HFF-Myc (cell line): ENCODE measurements around the gene SNX7.
A peak's percentile ranks its signal among the peaks of the same experiment; 100 is the strongest.

Experiments
- DNase-seq: peaks from one replicate; pipeline ENCODE4 v3.0.0-alpha.2; 2011; ENCODE audit warnings: low read depth; ENCODE audit errors: extremely low read depth
- H3K4me3 ChIP-seq: replicated peaks from 2 replicates; pipeline ENCODE4 v1.5.1; 2011; ENCODE audit warnings: low read depth, mild to moderate bottlenecking, control low read depth, low read length
- TF ChIP-seq, protein P1 (sequence below): IDR thresholded peaks from 2 replicates; pipeline ENCODE4 v1.5.1; 2012; ENCODE audit warnings: mild to moderate bottlenecking, low read depth, low read length, control low read depth; ENCODE audit errors: missing control alignments

SNX7 gene

DNA sequence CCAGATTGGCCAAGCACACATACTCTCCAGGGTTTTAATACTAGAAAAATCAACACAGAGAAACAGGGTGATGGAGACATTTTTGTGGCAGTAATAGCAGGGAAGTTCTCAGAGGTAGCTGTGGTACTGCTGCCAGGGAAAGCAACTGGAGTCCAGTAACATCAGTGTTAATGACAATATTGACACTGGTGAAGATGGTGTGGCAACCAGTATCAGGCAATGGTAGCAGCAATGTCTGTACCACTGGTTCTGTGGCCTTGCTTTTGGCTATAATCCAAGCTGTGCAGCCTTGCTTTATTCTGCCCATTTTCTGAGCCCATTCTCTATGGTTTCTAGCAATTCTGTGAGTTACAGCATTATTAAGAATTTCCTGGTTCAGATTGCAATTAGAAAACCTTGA, 1.6 kb upstream of the SNX7 start:
- DNase-seq: no peak
- TF ChIP-seq, protein P1, sequence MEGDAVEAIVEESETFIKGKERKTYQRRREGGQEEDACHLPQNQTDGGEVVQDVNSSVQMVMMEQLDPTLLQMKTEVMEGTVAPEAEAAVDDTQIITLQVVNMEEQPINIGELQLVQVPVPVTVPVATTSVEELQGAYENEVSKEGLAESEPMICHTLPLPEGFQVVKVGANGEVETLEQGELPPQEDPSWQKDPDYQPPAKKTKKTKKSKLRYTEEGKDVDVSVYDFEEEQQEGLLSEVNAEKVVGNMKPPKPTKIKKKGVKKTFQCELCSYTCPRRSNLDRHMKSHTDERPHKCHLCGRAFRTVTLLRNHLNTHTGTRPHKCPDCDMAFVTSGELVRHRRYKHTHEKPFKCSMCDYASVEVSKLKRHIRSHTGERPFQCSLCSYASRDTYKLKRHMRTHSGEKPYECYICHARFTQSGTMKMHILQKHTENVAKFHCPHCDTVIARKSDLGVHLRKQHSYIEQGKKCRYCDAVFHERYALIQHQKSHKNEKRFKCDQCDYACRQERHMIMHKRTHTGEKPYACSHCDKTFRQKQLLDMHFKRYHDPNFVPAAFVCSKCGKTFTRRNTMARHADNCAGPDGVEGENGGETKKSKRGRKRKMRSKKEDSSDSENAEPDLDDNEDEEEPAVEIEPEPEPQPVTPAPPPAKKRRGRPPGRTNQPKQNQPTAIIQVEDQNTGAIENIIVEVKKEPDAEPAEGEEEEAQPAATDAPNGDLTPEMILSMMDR: no peak
- no peak overlapping the region for H3K4me3 ChIP-seq

DNA sequence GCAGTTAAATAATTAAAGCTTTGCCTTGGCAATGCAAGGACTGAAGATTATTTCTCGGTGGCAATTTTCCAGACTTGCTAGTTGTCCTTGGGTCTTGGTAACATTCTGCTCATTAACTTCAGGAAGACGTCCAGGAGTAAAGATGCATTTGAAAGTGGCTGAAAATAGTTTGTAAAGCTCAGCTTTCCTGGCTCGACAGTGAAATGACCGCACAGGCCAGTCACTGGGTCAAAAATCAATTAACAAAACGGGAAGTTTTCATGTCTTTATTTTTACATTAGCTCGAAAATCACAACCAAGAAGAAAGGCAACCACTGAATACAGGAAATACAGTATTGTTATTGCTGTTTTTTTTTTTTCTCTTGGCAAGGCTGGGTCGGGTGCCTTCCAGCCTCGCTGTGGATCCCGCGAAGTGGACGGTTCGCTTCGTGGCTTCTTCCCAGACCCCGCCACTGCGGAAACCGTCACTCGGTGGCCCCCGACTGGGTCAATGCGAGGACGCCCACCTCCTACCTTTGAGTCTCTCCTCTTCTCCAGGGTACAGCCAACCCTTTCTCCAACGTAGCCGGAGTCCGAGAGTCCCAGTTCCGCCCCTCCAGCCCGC, 479 bp upstream of the SNX7 start:
- TF ChIP-seq, protein P1: no peak
- H3K4me3 ChIP-seq: peak overlapping the region; percentile 68
- DNase-seq: no peak

DNA sequence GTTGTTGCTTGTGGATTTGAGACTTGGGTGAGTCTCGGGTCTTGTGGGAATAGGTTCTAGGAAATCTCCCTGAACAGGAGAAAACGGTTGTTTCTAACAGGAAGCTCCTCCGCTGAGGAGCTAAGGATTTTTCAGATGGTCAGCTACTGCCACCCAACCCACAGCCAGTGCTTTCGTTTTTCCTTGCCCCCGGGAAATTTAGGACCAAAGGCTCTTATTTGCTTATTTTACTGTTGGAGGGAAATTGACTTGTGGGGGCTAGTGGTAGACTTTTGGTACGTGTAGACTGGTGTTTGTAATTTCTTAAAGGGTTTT, 792 bp downstream of the SNX7 start:
- TF ChIP-seq, protein P1: no peak
- H3K4me3 ChIP-seq: peak overlapping the region; percentile 68
- no peak for DNase-seq

DNA sequence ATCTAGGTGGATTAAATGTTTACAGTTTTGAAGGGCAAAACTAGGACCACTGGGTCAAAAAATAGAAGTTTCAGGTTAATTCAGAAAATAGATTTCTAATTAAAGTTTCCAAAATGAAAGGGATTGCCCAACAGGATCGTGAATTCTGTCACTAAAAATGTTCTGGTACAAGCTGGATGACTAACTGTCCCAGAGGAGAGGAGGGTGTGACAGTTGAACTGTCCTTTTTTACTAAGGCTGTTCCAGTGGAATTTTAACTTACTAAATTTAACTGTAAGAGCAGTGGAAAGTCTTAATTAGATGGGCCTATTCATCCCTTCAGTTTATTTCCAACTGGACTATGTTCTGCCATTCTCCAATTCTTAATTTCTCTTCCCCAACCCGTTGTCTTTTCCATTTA, 7.2 kb downstream of the SNX7 start:
- TF ChIP-seq, protein P1: no peak

DNA sequence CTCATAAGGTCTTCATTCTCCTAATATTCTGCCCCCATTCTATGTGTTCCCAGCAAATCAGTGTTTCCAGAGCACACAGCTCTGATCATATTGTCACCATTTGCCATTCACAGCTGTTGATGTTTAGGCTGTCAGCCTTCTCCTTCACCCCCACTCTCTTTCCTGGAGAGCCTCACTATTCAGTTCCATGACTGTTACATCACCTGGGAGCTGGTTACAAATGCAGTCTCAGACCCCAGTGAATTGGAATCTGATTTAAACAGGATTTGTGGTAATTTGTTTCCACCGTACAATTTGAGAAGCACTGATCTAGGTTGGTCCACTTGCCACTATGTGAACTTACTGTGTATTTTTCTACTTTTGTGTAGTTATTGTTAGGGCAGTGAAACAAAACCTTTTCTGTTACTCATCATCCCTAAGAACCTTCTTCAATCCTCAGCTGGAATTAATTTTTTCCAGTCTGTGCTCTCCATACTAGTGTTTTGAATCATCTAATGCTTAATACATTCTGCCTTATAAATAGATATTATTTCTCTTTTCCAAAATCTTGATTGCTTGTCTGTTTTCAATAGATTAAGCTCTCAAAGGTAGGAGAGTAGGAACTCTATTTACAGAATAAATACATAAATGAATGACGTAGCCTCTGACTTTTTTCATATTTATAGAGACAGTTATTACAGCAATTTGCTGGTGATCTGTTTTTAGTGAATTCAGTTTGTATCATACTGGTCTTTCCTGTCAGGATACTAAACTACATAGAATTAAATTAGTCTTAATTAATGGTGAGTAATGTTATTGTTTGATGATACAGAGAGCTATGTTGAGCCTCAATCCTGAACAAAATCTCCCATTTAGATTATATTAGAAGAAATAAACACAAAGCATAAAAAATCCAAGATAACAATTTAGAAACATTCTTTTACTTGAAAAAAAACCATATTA, 8.1 kb downstream of the SNX7 start:
- H3K4me3 ChIP-seq: no peak overlapping the region
- DNase-seq: no peak

More for the DNA sequence above, 7.2 kb downstream of the SNX7 start:
- no peak for DNase-seq
- H3K4me3 ChIP-seq: no peak overlapping the region

DNA sequence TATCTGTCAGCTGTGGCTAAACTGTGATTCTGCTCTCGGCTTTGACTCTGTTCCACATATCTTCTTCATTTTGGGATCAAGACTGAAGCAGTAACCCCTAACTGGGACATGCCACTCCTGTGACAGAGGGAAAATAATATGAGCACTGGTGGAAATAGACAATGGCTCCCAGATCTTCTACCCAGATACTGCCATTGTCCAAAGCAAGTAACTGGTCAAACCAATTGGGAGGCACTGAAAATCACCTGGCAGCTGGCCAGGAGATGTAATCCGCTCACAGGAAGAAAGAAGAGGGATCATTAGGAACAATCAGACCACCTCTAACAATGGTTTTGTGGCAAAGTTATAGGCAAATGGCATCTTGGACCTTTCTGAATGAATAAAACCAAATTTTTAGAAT, 10.7 kb downstream of the SNX7 start:
- TF ChIP-seq, protein P1: no peak
- H3K4me3 ChIP-seq: no peak overlapping the region
- DNase-seq: no peak

More for the DNA sequence above, 8.1 kb downstream of the SNX7 start:
- TF ChIP-seq, protein P1: no peak
